ENCODE results near the gene MTA2. TPM values are rescaled to one million over a fixed set of nuclear protein-coding genes. Genes with fewer than 3 reads are reported as not detected.

The MTA2 gene
- total RNA-seq, 1 experiment from 2014 or later = 241 TPM

- CTCF ChIA-PET = no interaction called here
- Histone ChIP-seq H3K27ac (ENCODE audit: low read depth, low read length, poor library complexity, severe bottlenecking) (peak overlapping the region; percentile 34), H3K36me3 (ENCODE audit: insufficient read depth, low read length, poor library complexity, severe bottlenecking) (peaks cover 6% of the 10 kb centered on the region), H3K4me3 (ENCODE audit: low read depth, low read length, poor library complexity, severe bottlenecking) (no peak overlapping the region), H3K4me1 (ENCODE audit: insufficient read depth, low read length, poor library complexity, severe bottlenecking) (peaks cover 16% of the 10 kb centered on the region), H3K27me3 (replicated peaks; ENCODE audit: insufficient read depth, low read depth, low read length, poor library complexity) (no peaks in the 10 kb centered on the region), H3K9me3 (ENCODE audit: low read depth, low read length, poor library complexity, severe bottlenecking) (no peaks in the 10 kb centered on the region)
- intact Hi-C loops (cut with micrococcal nuclease; ENCODE audit: unreplicated experiment) = no loop called here
- DNase-seq (ENCODE audit: low spot score) = peak; percentile 58
- POLR2A ChIA-PET (ENCODE audit: low non-redundant PET) = no interaction called here
- TF ChIP-seq EZH2 (IDR thresholded peaks at IDR 0.05; ENCODE audit: borderline replicate concordance, low read depth, low read length, poor library complexity, severe bottlenecking) = no peak
- no peak for TF ChIP-seq CTCF (conservative IDR thresholded peaks at IDR 0.05; ENCODE audit: low read depth, low read length)
- BruUV-seq (replicated peaks) = no TSS peak
These were observed 2.9 kb upstream of the MTA2 start for GRCh38 chr11:62604460-62605120.

GRCh38 chr11:62603776-62604299 is 2.2 kb upstream of the MTA2 start:
- DNase-seq (ENCODE audit: low spot score) = no peak
- TF ChIP-seq EZH2 (IDR thresholded peaks at IDR 0.05; ENCODE audit: borderline replicate concordance, low read depth, low read length, poor library complexity, severe bottlenecking) (no peak), CTCF (conservative IDR thresholded peaks at IDR 0.05; ENCODE audit: low read depth, low read length) (no peak)
- H3K27me3 ChIP-seq (replicated peaks; ENCODE audit: insufficient read depth, low read depth, low read length, poor library complexity) = no peaks in the 10 kb centered on the region
- intact Hi-C loops (cut with micrococcal nuclease; ENCODE audit: unreplicated experiment) = no loop called here
- no peak overlapping the region for H3K4me3 ChIP-seq (ENCODE audit: low read depth, low read length, poor library complexity, severe bottlenecking)
- peaks cover 8% of the 10 kb centered on the region for H3K36me3 ChIP-seq (ENCODE audit: insufficient read depth, low read length, poor library complexity, severe bottlenecking)
- CTCF ChIA-PET = no interaction called here
- POLR2A ChIA-PET (ENCODE audit: low non-redundant PET) = interaction anchor here (0.6 kb wide), 1 partner anchor 30 kb away, joined by 3 read pairs; the partner anchor contains the start of gene EEF1G
- H3K4me1 ChIP-seq (ENCODE audit: insufficient read depth, low read length, poor library complexity, severe bottlenecking) = peaks cover 21% of the 10 kb centered on the region
- no peak overlapping the region for H3K27ac ChIP-seq (ENCODE audit: low read depth, low read length, poor library complexity, severe bottlenecking)
- H3K9me3 ChIP-seq (ENCODE audit: low read depth, low read length, poor library complexity, severe bottlenecking) = no peaks in the 10 kb centered on the region
- BruUV-seq (replicated peaks) = no TSS peak

- intact Hi-C loops (cut with micrococcal nuclease; ENCODE audit: unreplicated experiment) = no loop called here
- DNase-seq (ENCODE audit: low spot score) = no peak
- Histone ChIP-seq H3K9me3 (ENCODE audit: low read depth, low read length, poor library complexity, severe bottlenecking) (no peaks in the 10 kb centered on the region), H3K4me3 (ENCODE audit: low read depth, low read length, poor library complexity, severe bottlenecking) (no peak overlapping the region), H3K27ac (ENCODE audit: low read depth, low read length, poor library complexity, severe bottlenecking) (no peak overlapping the region), H3K36me3 (ENCODE audit: insufficient read depth, low read length, poor library complexity, severe bottlenecking) (peaks cover 16% of the 10 kb centered on the region), H3K27me3 (replicated peaks; ENCODE audit: insufficient read depth, low read depth, low read length, poor library complexity) (no peaks in the 10 kb centered on the region), H3K4me1 (ENCODE audit: insufficient read depth, low read length, poor library complexity, severe bottlenecking) (peaks cover 28% of the 10 kb centered on the region)
- BruUV-seq (replicated peaks) = no TSS peak
- ChIA-PET CTCF (no interaction called here), POLR2A (ENCODE audit: low non-redundant PET) (interaction anchor here (0.5 kb wide), 1 partner anchor 66 kb away, joined by 3 read pairs; no protein-coding TSS in a partner anchor)
- TF ChIP-seq EZH2 (IDR thresholded peaks at IDR 0.05; ENCODE audit: borderline replicate concordance, low read depth, low read length, poor library complexity, severe bottlenecking) = no peak
- no peak for TF ChIP-seq CTCF (conservative IDR thresholded peaks at IDR 0.05; ENCODE audit: low read depth, low read length)
These were observed 1.4 kb upstream of the MTA2 start for GRCh38 chr11:62603072-62603408.

All from A673 (cell line).